ENCODE results near the gene NEGR1.

The NEGR1 gene

GRCh38 chr1:71859806-71860205, 422.5 kb downstream of the NEGR1 start:
- H3K27ac Mint-ChIP-seq = no peak overlapping the region
- no peak for DNase-seq
- no peak overlapping the region for H3K4me3 Mint-ChIP-seq
- H3K27me3 Mint-ChIP-seq (ENCODE audit: low read depth, poor library complexity) = no peaks in the 10 kb centered on the region
- no peaks in the 10 kb centered on the region for H3K9me3 Mint-ChIP-seq
- TF ChIP-seq CTCF (IDR thresholded peaks at IDR 0.05) = no peak
- H3K4me1 Mint-ChIP-seq = no peaks in the 10 kb centered on the region
- no peaks in the 10 kb centered on the region for H3K36me3 Mint-ChIP-seq (ENCODE audit: low read depth)

- no peak for DNase-seq
- Mint-ChIP-seq H3K36me3 (ENCODE audit: low read depth) (no peaks in the 10 kb centered on the region), H3K27me3 (ENCODE audit: low read depth, poor library complexity) (no peaks in the 10 kb centered on the region), H3K27ac (no peak overlapping the region), H3K4me1 (no peaks in the 10 kb centered on the region), H3K9me3 (no peaks in the 10 kb centered on the region), H3K4me3 (no peak overlapping the region)
- TF ChIP-seq CTCF (IDR thresholded peaks at IDR 0.05) = no peak
Observed at GRCh38 chr1:71857862-71858261, 424.5 kb downstream of the NEGR1 start.

- H3K27me3 Mint-ChIP-seq (ENCODE audit: low read depth, poor library complexity) = no peaks in the 10 kb centered on the region
- DNase-seq = no peak
- no peak overlapping the region for H3K27ac Mint-ChIP-seq
- TF ChIP-seq CTCF (IDR thresholded peaks at IDR 0.05) = no peak
- H3K9me3 Mint-ChIP-seq = no peaks in the 10 kb centered on the region
- H3K4me1 Mint-ChIP-seq = no peaks in the 10 kb centered on the region
- no peaks in the 10 kb centered on the region for H3K36me3 Mint-ChIP-seq (ENCODE audit: low read depth)
- no peak overlapping the region for H3K4me3 Mint-ChIP-seq
Observed at GRCh38 chr1:71853360-71853759, 429.0 kb downstream of the NEGR1 start.

- H3K9me3 Mint-ChIP-seq = no peaks in the 10 kb centered on the region
- TF ChIP-seq CTCF (IDR thresholded peaks at IDR 0.05) = no peak
- H3K4me1 Mint-ChIP-seq = no peaks in the 10 kb centered on the region
- H3K36me3 Mint-ChIP-seq (ENCODE audit: low read depth) = no peaks in the 10 kb centered on the region
- H3K27me3 Mint-ChIP-seq (ENCODE audit: low read depth, poor library complexity) = no peaks in the 10 kb centered on the region
- H3K27ac Mint-ChIP-seq = no peak overlapping the region
- H3K4me3 Mint-ChIP-seq = no peak overlapping the region
- no peak for DNase-seq
Observed at GRCh38 chr1:71850936-71851335, 431.4 kb downstream of the NEGR1 start.

GRCh38 chr1:71850515-71850914, 431.8 kb downstream of the NEGR1 start:
- no peaks in the 10 kb centered on the region for H3K27me3 Mint-ChIP-seq (ENCODE audit: low read depth, poor library complexity)
- no peak overlapping the region for H3K4me3 Mint-ChIP-seq
- no peaks in the 10 kb centered on the region for H3K36me3 Mint-ChIP-seq (ENCODE audit: low read depth)

More at GRCh38 chr1:71850515-71850914, 431.8 kb downstream of the NEGR1 start:
- DNase-seq = no peak
- H3K4me1 Mint-ChIP-seq = no peaks in the 10 kb centered on the region
- no peaks in the 10 kb centered on the region for H3K9me3 Mint-ChIP-seq
- TF ChIP-seq CTCF (IDR thresholded peaks at IDR 0.05) = no peak
- H3K27ac Mint-ChIP-seq = no peak overlapping the region

Data from nephron progenitor cell (in vitro differentiated cells).